SK-N-MC (cell line): ENCODE data around the gene ZMYM1.
"Not testable (repeated sequence)": the region's sequence is repeated elsewhere in the genome, so short reads cannot be mapped to it uniquely, and the experiment has no call there.

ENCODE experiments used
- DNase-seq: peaks from one replicate; pipeline ENCODE4 v3.0.0-alpha.2; 2011; ENCODE audit warnings: low read depth, low spot score
- H3K27ac ChIP-seq: fragments of 200-600 bp; sonication (generic); 2 replicates; pipeline ENCODE4 v1.5.1; 2016; ENCODE audit warnings: mixed run types
- H3K36me3 ChIP-seq: fragments of 200-600 bp; sonication (generic); 2 replicates; pipeline ENCODE4 v1.6.1; 2017; ENCODE audit warnings: antibody characterized with exemption, low read length, mixed read lengths; ENCODE audit not compliant: insufficient read depth
- H3K4me3 ChIP-seq: fragments of 200-600 bp; sonication (generic); 2 replicates; pipeline ENCODE4 v1.5.1; 2016
- H3K9ac ChIP-seq: fragments of 200-600 bp; sonication (generic); 2 replicates; pipeline ENCODE4 v1.8.0; 2017; ENCODE audit warnings: mixed run types, mixed read lengths; ENCODE audit not compliant: insufficient read length
- H3K9me3 ChIP-seq: fragments of 200-600 bp; sonication (generic); 2 replicates; pipeline ENCODE4 v1.6.1; 2017; ENCODE audit warnings: low read depth, mild to moderate bottlenecking, antibody characterized with exemption, low read length, moderate library complexity, mixed read lengths
- EZH2 ChIP-seq: fragments of 200-600 bp; sonication (generic); IDR thresholded peaks from one replicate; pipeline ENCODE4 v1.6.1; 2017; ENCODE audit warnings: antibody characterized with exemption
- FOXP2 ChIP-seq: optimal IDR thresholded peaks from 2 replicates; pipeline ENCODE3; 2011; ENCODE audit warnings: mild to moderate bottlenecking, moderate library complexity; ENCODE audit not compliant: insufficient read depth; ENCODE audit errors: extremely low read length, control extremely low read depth
- POLR2AphosphoS5 ChIP-seq: IDR thresholded peaks from 2 replicates; pipeline ENCODE4 v1.6.1; 2012; ENCODE audit warnings: mild to moderate bottlenecking, low read depth, low read length, borderline replicate concordance

The ZMYM1 gene

DNA sequence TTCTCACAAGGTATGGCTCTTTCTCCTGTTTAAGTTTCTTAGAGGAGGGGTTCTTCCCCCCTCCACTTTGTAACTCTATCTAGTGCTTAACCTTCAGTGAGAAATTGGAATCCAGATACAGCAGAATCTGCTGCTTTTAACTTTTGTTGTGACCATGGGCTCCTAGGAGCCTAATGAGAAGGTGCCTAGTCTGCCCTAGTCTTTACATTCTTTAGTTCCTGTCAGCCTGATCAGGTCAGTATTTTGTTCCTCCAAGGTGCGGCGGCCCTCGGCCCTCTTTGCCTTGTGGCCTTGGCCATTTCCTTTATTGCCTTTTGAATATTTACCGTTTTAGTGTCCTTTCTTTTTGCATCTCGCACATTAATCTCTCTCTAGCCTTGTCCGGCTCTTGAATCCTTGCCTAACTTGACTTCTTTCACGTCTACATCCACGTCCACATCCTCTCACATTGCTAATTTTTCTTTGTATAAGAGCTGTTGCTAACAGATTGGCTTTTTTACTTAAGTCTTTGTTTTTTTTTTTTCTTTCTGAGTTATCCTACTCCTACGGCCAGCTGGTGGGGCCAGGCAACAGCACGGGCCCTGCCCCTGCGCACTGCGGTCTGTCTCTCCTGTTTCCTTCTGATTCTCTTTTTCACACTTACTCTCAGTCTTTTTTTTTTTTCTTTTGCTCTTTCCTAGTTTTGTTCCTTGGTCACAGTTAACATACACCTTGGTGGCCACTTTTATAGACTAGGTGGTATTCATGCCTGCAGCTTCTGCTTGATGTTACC lies 64.7 kb downstream of the ZMYM1 start:
- Histone ChIP-seq H3K9ac (no peak overlapping the region), H3K4me3 (no peak overlapping the region), H3K36me3 (no peaks in the 10 kb centered on the region), H3K27ac (no peak overlapping the region), H3K9me3 (no peaks in the 10 kb centered on the region)
- no peak for DNase-seq
- TF ChIP-seq POLR2AphosphoS5 (no peak), FOXP2 (no peak), EZH2 (no peak)

DNA sequence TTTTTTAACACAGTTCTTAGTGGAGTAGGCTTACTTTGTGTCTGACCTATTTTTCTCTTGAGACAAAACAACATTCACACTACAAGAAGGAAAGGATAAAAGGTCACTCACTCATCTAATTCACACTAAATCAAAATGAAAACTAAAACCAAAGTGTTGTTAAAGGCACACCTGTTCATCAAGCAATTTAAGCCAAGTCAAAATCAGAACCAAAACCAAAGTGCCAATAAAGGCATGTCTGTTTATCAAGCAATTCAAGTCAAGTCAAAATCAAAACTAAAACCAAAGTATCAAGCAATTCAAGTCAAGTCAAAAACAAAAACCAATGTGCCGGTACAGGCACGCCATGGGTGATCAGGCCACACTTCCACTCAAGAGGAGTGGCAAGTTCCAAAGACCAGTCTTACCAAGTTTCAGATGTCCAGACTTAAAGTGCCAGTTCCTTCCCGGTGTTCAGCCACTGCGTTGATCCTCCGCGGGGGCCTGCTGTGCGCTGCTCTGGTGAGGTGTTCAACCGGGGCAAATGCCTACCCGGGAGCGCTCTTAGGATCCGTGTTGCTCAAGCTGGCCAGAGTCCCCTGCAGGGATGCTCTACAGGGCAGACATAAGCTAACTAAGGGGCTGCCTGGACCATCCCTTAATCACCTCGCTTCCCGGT lies 66.8 kb downstream of the ZMYM1 start:
- not testable (repeated sequence) for H3K9me3 ChIP-seq, DNase-seq, H3K9ac ChIP-seq, H3K27ac ChIP-seq, H3K4me3 ChIP-seq, H3K36me3 ChIP-seq

DNA sequence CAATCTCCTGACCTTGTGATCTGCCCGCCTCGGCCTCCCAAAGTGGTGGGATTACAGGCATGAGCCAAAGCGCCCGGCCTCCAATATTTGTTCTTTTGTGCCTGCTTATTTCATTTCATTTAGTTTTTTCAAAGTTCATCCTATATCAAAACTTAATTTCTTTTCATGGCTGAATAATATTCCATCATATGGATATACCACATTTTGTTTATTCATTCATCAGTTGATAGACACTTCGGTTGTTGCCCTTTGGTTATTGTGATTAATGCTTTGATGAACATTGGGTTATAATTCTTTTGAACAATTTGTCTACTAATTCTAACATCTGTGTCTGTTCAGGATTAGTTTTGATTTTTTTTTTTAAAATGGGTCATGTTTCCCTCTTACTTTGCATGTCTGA lies 72.0 kb downstream of the ZMYM1 start:
- no peak for DNase-seq
- no peak for TF ChIP-seq POLR2AphosphoS5
- no peak for TF ChIP-seq FOXP2
- no peak for TF ChIP-seq EZH2

DNA sequence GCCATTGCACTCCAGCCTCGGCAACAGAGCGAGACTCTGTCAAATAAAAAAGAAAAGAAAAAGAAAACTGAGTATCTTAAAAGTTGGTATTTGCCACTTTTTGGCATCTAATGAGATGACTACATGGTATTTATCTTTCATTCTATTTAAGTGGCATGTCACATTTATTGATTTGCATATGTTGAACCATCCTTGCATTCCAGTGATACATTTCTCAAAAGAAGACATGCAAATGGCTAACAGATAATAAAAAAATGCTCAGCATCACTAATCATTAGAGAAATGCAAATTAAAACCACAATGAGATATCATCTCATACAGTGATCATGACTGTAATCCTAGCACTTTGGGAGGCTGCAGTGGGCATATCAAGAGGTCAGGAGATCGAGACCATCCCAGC lies 85.7 kb downstream of the ZMYM1 start:
- no peak overlapping the region for H3K4me3 ChIP-seq
- no peaks in the 10 kb centered on the region for H3K9me3 ChIP-seq
- H3K9ac ChIP-seq, result no peak overlapping the region
- no peaks in the 10 kb centered on the region for H3K36me3 ChIP-seq
- no peak for DNase-seq
- TF ChIP-seq EZH2, result no peak
- TF ChIP-seq POLR2AphosphoS5, result no peak
- TF ChIP-seq FOXP2, result no peak
- no peak overlapping the region for H3K27ac ChIP-seq

More for the DNA sequence above, 72.0 kb downstream of the ZMYM1 start:
- no peak overlapping the region for H3K27ac ChIP-seq
- H3K4me3 ChIP-seq, result no peak overlapping the region
- no peak overlapping the region for H3K9ac ChIP-seq
- H3K36me3 ChIP-seq, result no peaks in the 10 kb centered on the region
- no peaks in the 10 kb centered on the region for H3K9me3 ChIP-seq
